ENCODE results near the gene TBX4. TPM values are rescaled to one million over a fixed set of nuclear protein-coding genes. Genes with fewer than 3 reads are reported as not detected.

TBX4 gene
- polyA plus RNA-seq, 3 donors: not detected

- Histone ChIP-seq H3K9ac (ENCODE audit: insufficient read depth, low read length, poor library complexity, severe bottlenecking) (no peak overlapping the region), H3K4me2 (replicated peaks; ENCODE audit: extremely low read depth, low read length, poor library complexity, severe bottlenecking) (peak overlapping the region; percentile 58), H2AFZ (ENCODE audit: insufficient read depth, low read depth, low read length, poor library complexity, severe bottlenecking) (peak overlapping the region; percentile 78), H4K20me1 (ENCODE audit: insufficient read depth, low read length) (no peaks in the 10 kb centered on the region), H3K9me3 (replicated peaks in 1 of 2; ENCODE audit: control insufficient read depth in 1 of 2, insufficient read depth in 1 of 2, low read length in 2 of 2) (no peaks in the 10 kb centered on the region), H3K4me1 (ENCODE audit: control insufficient read depth in 1 of 2, insufficient read depth in 2 of 2, low read length in 2 of 2) (peaks cover 7 to 10% of the 10 kb centered on the region in 2 donors), H3K36me3 (replicated peaks in 1 of 2; ENCODE audit: control insufficient read depth in 1 of 2, insufficient read depth in 2 of 2, low read length in 2 of 2) (no peaks in the 10 kb centered on the region), H3K79me2 (ENCODE audit: insufficient read depth, low read length) (no peaks in the 10 kb centered on the region), H3K27me3 (ENCODE audit: control insufficient read depth in 2 of 2, insufficient read depth in 2 of 2, low read length in 2 of 2) (peaks cover 0 to 21% of the 10 kb centered on the region in 2 donors), H3K27ac (ENCODE audit: low read depth in 1 of 2, low read length in 2 of 2) (no peak overlapping the region), H3K4me3 (replicated peaks in 1 of 3; ENCODE audit: low read depth in 2 of 3, low read length in 3 of 3) (peak overlapping the region in 1 of 3 experiments; percentile 53)
- no peak for DNase-seq
- peak overlapping the region; percentile 7 to 90 for H3K4me3 Mint-ChIP-seq
- no peak for TF ChIP-seq CTCF (IDR thresholded peaks at IDR 0.05)
- WGBS (ENCODE audit: insufficient coverage): 60% methylated on average over 3 of the region's 8 CpGs
- no peaks in the 10 kb centered on the region for H3K9me3 Mint-ChIP-seq
- peaks cover 12 to 34% (median 16%) of the 10 kb centered on the region in 3 donors for H3K27me3 Mint-ChIP-seq (ENCODE audit: low read depth in 3 of 3)
- peak overlapping the region in 1 of 7 donors; percentile 66 for H3K27ac Mint-ChIP-seq
- peaks cover 13% of the 10 kb centered on the region for H3K4me1 Mint-ChIP-seq
- intact Hi-C loops (cut with micrococcal nuclease): no loop called here
- H3K36me3 Mint-ChIP-seq: no peaks in the 10 kb centered on the region
Measured at GRCh38 chr17:61468263-61468907, 16.2 kb downstream of the TBX4 start.

GRCh38 chr17:61469474-61469873, 17.3 kb downstream of the TBX4 start:
- H3K4me3 Mint-ChIP-seq: no peak overlapping the region

More at GRCh38 chr17:61469474-61469873, 17.3 kb downstream of the TBX4 start:
- H3K36me3 ChIP-seq (replicated peaks in 1 of 2; ENCODE audit: control insufficient read depth in 1 of 2, insufficient read depth in 2 of 2, low read length in 2 of 2): no peaks in the 10 kb centered on the region
- H3K79me2 ChIP-seq (ENCODE audit: insufficient read depth, low read length): no peaks in the 10 kb centered on the region
- no peak overlapping the region for H3K4me3 ChIP-seq (replicated peaks in 1 of 3; ENCODE audit: low read depth in 2 of 3, low read length in 3 of 3)
- intact Hi-C loops (cut with micrococcal nuclease): no loop called here
- H3K4me1 ChIP-seq (ENCODE audit: control insufficient read depth in 1 of 2, insufficient read depth in 2 of 2, low read length in 2 of 2): peaks cover 7 to 10% of the 10 kb centered on the region in 2 donors
- Mint-ChIP-seq H3K9me3 (no peaks in the 10 kb centered on the region), H3K27ac (peak overlapping the region in 1 of 7 donors; percentile 34), H3K27me3 (ENCODE audit: low read depth in 3 of 3) (peaks cover 11 to 28% (median 11%) of the 10 kb centered on the region in 3 donors), H3K36me3 (no peaks in the 10 kb centered on the region), H3K4me1 (peaks cover 12% of the 10 kb centered on the region)
- H3K27ac ChIP-seq (ENCODE audit: low read depth in 1 of 2, low read length in 2 of 2): no peak overlapping the region
- 87% methylated on average over 6 of the region's 6 CpGs for WGBS (ENCODE audit: insufficient coverage)
- no peak overlapping the region for H3K4me2 ChIP-seq (replicated peaks; ENCODE audit: extremely low read depth, low read length, poor library complexity, severe bottlenecking)
- DNase-seq: no peak
- H3K9me3 ChIP-seq (replicated peaks in 1 of 2; ENCODE audit: control insufficient read depth in 1 of 2, insufficient read depth in 1 of 2, low read length in 2 of 2): no peaks in the 10 kb centered on the region
- no peaks in the 10 kb centered on the region for H4K20me1 ChIP-seq (ENCODE audit: insufficient read depth, low read length)
- H2AFZ ChIP-seq (ENCODE audit: insufficient read depth, low read depth, low read length, poor library complexity, severe bottlenecking): no peak overlapping the region
- peaks cover 0 to 16% of the 10 kb centered on the region in 2 donors for H3K27me3 ChIP-seq (ENCODE audit: control insufficient read depth in 2 of 2, insufficient read depth in 2 of 2, low read length in 2 of 2)
- TF ChIP-seq CTCF (IDR thresholded peaks at IDR 0.05): no peak
- no peak overlapping the region for H3K9ac ChIP-seq (ENCODE audit: insufficient read depth, low read length, poor library complexity, severe bottlenecking)
